Panc1 (cell line): ENCODE measurements around the gene TIAM2. TPM values are rescaled to one million over a fixed set of nuclear protein-coding genes. Genes with fewer than 3 reads are reported as not detected.
A peak's percentile ranks its signal among the peaks of the same experiment; 100 is the strongest.

Experiments
- ATAC-seq: fragments of 200-7000 bp; cut with Tn5 transposase; 2 replicates; pipeline ENCODE4 v1.9.1; 2020; ENCODE audit warnings: mild to moderate bottlenecking, moderate library complexity
- BruUV-seq: library from RNA; stranded (reverse); fragments of 400-500 nt; replicated peaks from 2 replicates; lab custom pipeline; 2021; lab: Mats Ljungman, UMichigan
- CTCF ChIA-PET: fragments of 300-600 bp; sonication (Branson Sonifier 250); formaldehyde crosslinking; loops from one replicate; lab custom pipeline; 2022; ENCODE audit warnings: antibody characterized with exemption; lab: Charles Lee
- POLR2A ChIA-PET: fragments of 300-600 bp; sonication (Branson Sonifier 250); formaldehyde crosslinking; loops from one replicate; lab custom pipeline; 2022; ENCODE audit warnings: antibody characterized with exemption; lab: Charles Lee
- DNase-seq: peaks from one replicate; pipeline ENCODE4 v3.0.0-alpha.2; 2010; ENCODE audit warnings: low read depth, low spot score
- H3K27ac ChIP-seq: 2 replicates; pipeline ENCODE4 v1.5.1; 2011; ENCODE audit warnings: mild to moderate bottlenecking, low read length, inconsistent platforms
- H3K27me3 ChIP-seq: fragments of 200-500 bp; sonication (Bioruptor generic); 2 replicates; pipeline ENCODE4 v1.6.0; 2014; ENCODE audit warnings: low read length, inconsistent platforms; ENCODE audit not compliant: control insufficient read depth, insufficient read depth
- H3K36me3 ChIP-seq: fragments of 200-500 bp; sonication (Bioruptor generic); 2 replicates; pipeline ENCODE4 v1.5.1; 2014; ENCODE audit warnings: inconsistent platforms, mild to moderate bottlenecking, low read length, moderate library complexity; ENCODE audit not compliant: control insufficient read depth, insufficient read depth
- H3K4me1 ChIP-seq: 2 replicates; pipeline ENCODE4 v1.5.1; 2011; ENCODE audit warnings: inconsistent platforms, mild to moderate bottlenecking, low read length, moderate library complexity; ENCODE audit not compliant: control insufficient read depth, insufficient read depth
- H3K4me3 ChIP-seq, 2 experiments: 2 replicates each; pipeline ENCODE4 v1.5.1; 2011 to 2012; ENCODE audit warnings: low read depth in 2 of 2, low read length in 2 of 2, mild to moderate bottlenecking in 2 of 2, inconsistent platforms in 1 of 2, moderate library complexity in 1 of 2
- H3K9me3 ChIP-seq: fragments of 200-500 bp; sonication (Bioruptor generic); 2 replicates; pipeline ENCODE4 v1.5.1; 2014; ENCODE audit warnings: low read depth, mild to moderate bottlenecking, inconsistent platforms, low read length, moderate library complexity; ENCODE audit not compliant: control insufficient read depth, insufficient read depth
- CTCF ChIP-seq: fragments of 450-650 bp; IDR thresholded peaks from 2 replicates; pipeline ENCODE4 v1.5.1; 2017; ENCODE audit warnings: mild to moderate bottlenecking
- POLR2AphosphoS5 ChIP-seq: IDR thresholded peaks from 2 replicates; pipeline ENCODE4 v1.6.1; 2012; ENCODE audit warnings: mild to moderate bottlenecking, low read depth, low read length, moderate library complexity
- REST ChIP-seq, 2 experiments: IDR thresholded peaks; 2 replicates each; pipeline ENCODE4 v1.6.1; 2011 to 2012; ENCODE audit warnings: low read depth in 2 of 2, control low read depth in 1 of 2, low read length in 1 of 2, mild to moderate bottlenecking in 1 of 2, moderate library complexity in 1 of 2; ENCODE audit not compliant: insufficient read depth in 1 of 2
- SIN3A ChIP-seq: IDR thresholded peaks from 2 replicates; pipeline ENCODE4 v1.6.1; 2012; ENCODE audit warnings: low read depth, mild to moderate bottlenecking, low read length, moderate library complexity, borderline replicate concordance; ENCODE audit not compliant: insufficient read depth
- TCF7L2 ChIP-seq: IDR thresholded peaks from 2 replicates; pipeline ENCODE4 v1.6.1; 2011; ENCODE audit warnings: mild to moderate bottlenecking, low read depth, low read length, inconsistent platforms
- in situ Hi-C: cut with HindIII; loops from 2 replicates; pipeline ENCODE4 v1.10.0; 2016; ENCODE audit warnings: low sequenced_read_pairs, low pct_unique_long_range_greater_than_20kb
- intact Hi-C: fragments of 100-400 bp; cut with micrococcal nuclease; formaldehyde crosslinking; loops from one replicate; pipeline ENCODE4 v1.10.0; 2022; ENCODE audit not compliant: unreplicated experiment
- total RNA-seq: library from RNA; stranded (reverse); gene quantifications from one replicate; pipeline ENCODE4 v1.2.1, GENCODE V29; 2021; ENCODE audit not compliant: unreplicated experiment

TIAM2 gene
- total RNA-seq, 1 experiment from 2014 or later: 14.9 TPM

GRCh38 chr6:155212106-155212505, 217.0 kb downstream of the TIAM2 start:
- Histone ChIP-seq H3K4me3 (no peak overlapping the region), H3K4me1 (peaks cover 6% of the 10 kb centered on the region), H3K27ac (peak overlapping the region; percentile 60; the same call in 1 of the 2 replicates), H3K36me3 (no peaks in the 10 kb centered on the region; the same call in none of the 2 replicates), H3K9me3 (no peaks in the 10 kb centered on the region), H3K27me3 (no peaks in the 10 kb centered on the region)
- in situ Hi-C loops: no loop called here
- DNase-seq (no peak), ATAC-seq (no peak)
- TF ChIP-seq POLR2AphosphoS5: no peak
- no peak for TF ChIP-seq CTCF
- TF ChIP-seq TCF7L2: no peak
- intact Hi-C loops: no loop called here
- no TSS peak for BruUV-seq
- CTCF ChIA-PET: no interaction called here
- POLR2A ChIA-PET: no interaction called here

GRCh38 chr6:155212616-155213380, 217.7 kb downstream of the TIAM2 start:
- Histone ChIP-seq H3K4me3 (no peak overlapping the region), H3K27me3 (no peaks in the 10 kb centered on the region), H3K27ac (peak overlapping the region; percentile 60; the same call in 1 of the 2 replicates), H3K36me3 (no peaks in the 10 kb centered on the region; the same call in none of the 2 replicates), H3K9me3 (no peaks in the 10 kb centered on the region), H3K4me1 (peaks cover 4% of the 10 kb centered on the region)
- intact Hi-C loops: no loop called here
- DNase-seq (no peak), ATAC-seq (peak; percentile 22; the same call in 1 of the 2 replicates)
- CTCF ChIA-PET: no interaction called here
- POLR2A ChIA-PET: no interaction called here
- no peak for TF ChIP-seq POLR2AphosphoS5
- no peak for TF ChIP-seq TCF7L2
- no peak for TF ChIP-seq CTCF
- no TSS peak for BruUV-seq
- in situ Hi-C loops: no loop called here

- no peak overlapping the region for H3K4me3 ChIP-seq
- H3K4me1 ChIP-seq: peaks cover 4% of the 10 kb centered on the region
- no TSS peak for BruUV-seq
- DNase-seq (no peak), ATAC-seq (0 out of 2 replicates have a peak, but pooled peaks have one; percentile 24)
- intact Hi-C loops (no loop called here), in situ Hi-C loops (no loop called here)
- ChIA-PET POLR2A (interaction anchor here (0.6 kb wide), 1 partner anchor 101 kb away, joined by 7 read pairs; no protein-coding TSS in a partner anchor), CTCF (no interaction called here)
- no peaks in the 10 kb centered on the region for H3K9me3 ChIP-seq
- TF ChIP-seq SIN3A: no peak
- TF ChIP-seq POLR2AphosphoS5: no peak
- TF ChIP-seq CTCF: no peak
- no peak for TF ChIP-seq REST (IDR thresholded peaks at IDR 0.05; ENCODE audit: insufficient read depth in 1 of 2, low read depth in 2 of 2, low read length in 1 of 2)
- no peak for TF ChIP-seq TCF7L2
- H3K27ac ChIP-seq: peak overlapping the region; percentile 31; the same call in 1 of the 2 replicates
- no peaks in the 10 kb centered on the region for H3K27me3 ChIP-seq
- H3K36me3 ChIP-seq: no peaks in the 10 kb centered on the region; the same call in none of the 2 replicates
Measured at GRCh38 chr6:155213611-155214372, 218.7 kb downstream of the TIAM2 start.
